Endothelial cell of umbilical vein (primary cell): ENCODE measurements around the gene FAM50A. TPM values are rescaled to one million over a fixed set of nuclear protein-coding genes. Genes with fewer than 3 reads are reported as not detected.

ENCODE experiments used
- BruUV-seq: library from RNA; stranded (reverse); fragments of 400-500 nt; replicated peaks from 2 replicates; lab custom pipeline; 2021; lab: Mats Ljungman, UMichigan
- CTCF ChIA-PET: fragments of 300-600, 350-600 bp; sonication (Branson Sonifier 250); formaldehyde crosslinking; loops from one replicate; lab custom pipeline; 2021; ENCODE audit warnings: antibody characterized with exemption, inconsistent platforms; lab: Charles Lee
- POLR2A ChIA-PET: fragments of 300-600, 350-600 bp; sonication (Branson Sonifier 250); formaldehyde crosslinking; loops from one replicate; lab custom pipeline; 2021; ENCODE audit warnings: antibody characterized with exemption, inconsistent platforms; lab: Charles Lee
- DNase-seq: peaks from one replicate; pipeline ENCODE4 v3.0.0-alpha.2; 2011; ENCODE audit warnings: low read depth, low spot score
- FAIRE-seq: peaks from 2 replicates; lab custom pipeline; 2011; peaks lifted over from hg19 to GRCh38; lab: Jason Lieb, UNC
- H2AFZ ChIP-seq: 2 replicates; pipeline ENCODE4 v1.6.0; 2012; ENCODE audit warnings: low read depth, low read length, control low read depth, inconsistent platforms
- H3K27ac ChIP-seq: 2 replicates; pipeline ENCODE4 v1.5.1; 2011; ENCODE audit warnings: low read depth, mild to moderate bottlenecking, control low read depth, low read length, moderate library complexity; ENCODE audit not compliant: insufficient read depth
- H3K27me3 ChIP-seq, 2 experiments: 2 replicates each; pipeline versions ENCODE4 v1.6.0 to v1.6.1; 2011; ENCODE audit warnings: low read length in 2 of 2, mixed read lengths in 1 of 2; ENCODE audit not compliant: control insufficient read depth in 2 of 2, insufficient read depth in 2 of 2
- H3K36me3 ChIP-seq, 2 experiments: 2 replicates in 1 of 2; 3 replicates in 1 of 2; pipeline ENCODE4 v1.5.1; 2011; ENCODE audit warnings: low read length in 2 of 2, mild to moderate bottlenecking in 1 of 2, moderate library complexity in 1 of 2; ENCODE audit not compliant: control insufficient read depth in 2 of 2, insufficient read depth in 2 of 2; ENCODE audit errors: extremely low read depth in 1 of 2
- H3K4me1 ChIP-seq: 3 replicates; pipeline ENCODE4 v1.5.1; 2011; ENCODE audit warnings: mild to moderate bottlenecking, low read length; ENCODE audit not compliant: control insufficient read depth, insufficient read depth; ENCODE audit errors: extremely low read depth
- H3K4me2 ChIP-seq: 2 replicates; pipeline ENCODE4 v1.6.1; 2011; ENCODE audit warnings: low read length, control low read depth, mixed read lengths; ENCODE audit not compliant: insufficient read depth
- H3K4me3 ChIP-seq, 3 experiments: fragments of 200-600 bp in 1 of 3; sonication (generic), shearing (Covaris generic) in 1 of 3; replicated peaks in 1 of 3; 2 replicates each; pipeline ENCODE4 v1.5.1; 2011 to 2016; ENCODE audit warnings: control low read depth in 3 of 3, low read length in 3 of 3, mild to moderate bottlenecking in 2 of 3, inconsistent platforms in 1 of 3, low read depth in 1 of 3, moderate library complexity in 1 of 3; ENCODE audit not compliant: insufficient read depth in 1 of 3
- H3K79me2 ChIP-seq: 2 replicates; pipeline ENCODE4 v1.6.0; 2012; ENCODE audit warnings: low read length, inconsistent platforms; ENCODE audit not compliant: control insufficient read depth, insufficient read depth
- H3K9ac ChIP-seq: replicated peaks from 2 replicates; pipeline ENCODE3; 2011; ENCODE audit warnings: low read length, control low read depth; ENCODE audit not compliant: insufficient read depth; ENCODE audit errors: extremely low read depth
- H3K9me1 ChIP-seq: replicated peaks from 3 replicates; pipeline ENCODE4 v1.6.0; 2011; ENCODE audit warnings: mild to moderate bottlenecking, low read length; ENCODE audit not compliant: control insufficient read depth, insufficient read depth; ENCODE audit errors: extremely low read depth
- H3K9me3 ChIP-seq: replicated peaks from 2 replicates; pipeline ENCODE4 v1.5.1; 2012; ENCODE audit warnings: low read length, inconsistent platforms; ENCODE audit not compliant: control insufficient read depth, insufficient read depth
- H4K20me1 ChIP-seq: replicated peaks from 2 replicates; pipeline ENCODE3; 2011; ENCODE audit warnings: mild to moderate bottlenecking, low read length; ENCODE audit not compliant: control insufficient read depth, insufficient read depth; ENCODE audit errors: extremely low read depth
- CTCF ChIP-seq, 2 donors: IDR thresholded peaks; 1 replicate in 1 of 2; 2 replicates in 1 of 2; pipeline ENCODE4 v1.5.1; 2011; ENCODE audit warnings: low read length in 2 of 2, mild to moderate bottlenecking in 2 of 2, moderate library complexity in 2 of 2, control low read depth in 1 of 2, inconsistent platforms in 1 of 2, low read depth in 1 of 2; ENCODE audit not compliant: insufficient read depth in 1 of 2; ENCODE audit errors: extremely low read depth in 1 of 2
- EZH2 ChIP-seq: IDR thresholded peaks from 2 replicates; pipeline ENCODE4 v1.6.1; 2012; ENCODE audit warnings: borderline replicate concordance, low read depth, mild to moderate bottlenecking, moderate library complexity, low read length, inconsistent platforms; ENCODE audit not compliant: severe bottlenecking
- FOS ChIP-seq: IDR thresholded peaks from 2 replicates; pipeline ENCODE4 v1.6.1; 2011; ENCODE audit warnings: mild to moderate bottlenecking, low read length, moderate library complexity, borderline replicate concordance; ENCODE audit not compliant: insufficient read depth
- GATA2 ChIP-seq: IDR thresholded peaks from 2 replicates; pipeline ENCODE4 v1.7.0; 2011; ENCODE audit warnings: low read depth, mild to moderate bottlenecking, moderate library complexity, mixed read lengths, low read length; ENCODE audit not compliant: insufficient read length, insufficient read depth
- JUN ChIP-seq: IDR thresholded peaks from 2 replicates; pipeline ENCODE4 v1.6.1; 2011; ENCODE audit warnings: borderline replicate concordance, low read depth; ENCODE audit not compliant: insufficient read length, insufficient read depth
- MAX ChIP-seq: IDR thresholded peaks from 2 replicates; pipeline ENCODE4 v1.6.1; 2011; ENCODE audit not compliant: insufficient read depth, insufficient read length
- MYC ChIP-seq: IDR thresholded peaks from one replicate; pipeline ENCODE4 v1.6.1; 2011; ENCODE audit warnings: mild to moderate bottlenecking, low read depth, low read length
- POLR2A ChIP-seq: IDR thresholded peaks from 2 replicates; pipeline ENCODE4 v1.6.1; 2012; ENCODE audit warnings: low read depth, mild to moderate bottlenecking, control low read depth, low read length
- POLR2AphosphoS5 ChIP-seq: IDR thresholded peaks from 2 replicates; pipeline ENCODE4 v1.6.1; 2012; ENCODE audit warnings: low read depth, mild to moderate bottlenecking, control low read depth, low read length, moderate library complexity; ENCODE audit not compliant: insufficient read depth
- dilution Hi-C: fragments of 300-500 bp; cut with MboI; formaldehyde crosslinking; loops from one replicate; pipeline ENCODE4 v1.15.0; 2019; ENCODE audit warnings: low sequenced_read_pairs; ENCODE audit not compliant: extremely low pct_ligation_motif_present
- intact Hi-C: fragments of 100-400 bp; cut with micrococcal nuclease; formaldehyde crosslinking; loops from one replicate; pipeline ENCODE4 v1.10.0; 2022
- polyA plus RNA-seq, 4 experiments: library from polyadenylated mRNA; depleted of rRNA in 3 of 4; stranded (reverse) in 3 of 4; unstranded in 1 of 4; fragments of >200 nt; gene quantifications; 2 replicates each; pipeline versions ENCODE4 v1.2.1 to v1.2.3, GENCODE V29; 2011 to 2012; ENCODE audit warnings: missing spikeins in 1 of 4
- total RNA-seq: library from RNA; stranded (reverse); gene quantifications from 2 replicates; pipeline ENCODE4 v1.2.3, GENCODE V29; 2021

FAM50A gene
- total and polyA plus RNA-seq, 2 donors (not counting 3 experiments of a cell fraction or from before 2014, with no cell fraction given), result 75.9 to 123 TPM

GRCh38 chrX:154483325-154483724 lies 39.4 kb downstream of the FAM50A start:
- H3K4me1 ChIP-seq, result peaks cover 8% of the 10 kb centered on the region
- no peak for DNase-seq
- H3K36me3 ChIP-seq, result no peaks in the 10 kb centered on the region
- POLR2A ChIA-PET, result no interaction called here
- no peak overlapping the region for H3K4me2 ChIP-seq
- no peaks in the 10 kb centered on the region for H3K9me3 ChIP-seq
- dilution Hi-C loops (no loop called here), intact Hi-C loops (no loop called here)
- no peaks in the 10 kb centered on the region for H3K9me1 ChIP-seq
- H4K20me1 ChIP-seq, result no peaks in the 10 kb centered on the region
- H3K79me2 ChIP-seq, result peaks cover 10% of the 10 kb centered on the region
- no peak overlapping the region for H3K27ac ChIP-seq
- H3K4me3 ChIP-seq, result no peak overlapping the region
- no TSS peak for BruUV-seq
- no peaks in the 10 kb centered on the region for H3K27me3 ChIP-seq
- TF ChIP-seq EZH2, result no peak
- TF ChIP-seq POLR2AphosphoS5, result no peak
- no peak for TF ChIP-seq GATA2
- TF ChIP-seq FOS, result no peak
- no peak for TF ChIP-seq CTCF (IDR thresholded peaks at IDR 0.05; ENCODE audit: extremely low read depth in 1 of 2, insufficient read depth in 1 of 2, low read depth in 1 of 2, low read length in 2 of 2)
- TF ChIP-seq POLR2A, result no peak
- TF ChIP-seq JUN, result no peak
- no peak for TF ChIP-seq MYC
- TF ChIP-seq MAX, result no peak
- no peak overlapping the region for H2AFZ ChIP-seq
- no peak overlapping the region for H3K9ac ChIP-seq
- FAIRE-seq, result no peak
- CTCF ChIA-PET, result no interaction called here
